Endothelial cell of umbilical vein (primary cell): ENCODE data around the gene WSB2. TPM values are rescaled to one million over a fixed set of nuclear protein-coding genes. Genes with fewer than 3 reads are reported as not detected.

Source experiments
- BruUV-seq: library from RNA; stranded (reverse); fragments of 400-500 nt; replicated peaks from 2 replicates; lab custom pipeline; 2021; lab: Mats Ljungman, UMichigan
- CTCF ChIA-PET: fragments of 300-600, 350-600 bp; sonication (Branson Sonifier 250); formaldehyde crosslinking; loops from one replicate; lab custom pipeline; 2021; ENCODE audit warnings: antibody characterized with exemption, inconsistent platforms; lab: Charles Lee
- POLR2A ChIA-PET: fragments of 300-600, 350-600 bp; sonication (Branson Sonifier 250); formaldehyde crosslinking; loops from one replicate; lab custom pipeline; 2021; ENCODE audit warnings: antibody characterized with exemption, inconsistent platforms; lab: Charles Lee
- DNase-seq: peaks from one replicate; pipeline ENCODE4 v3.0.0-alpha.2; 2011; ENCODE audit warnings: low read depth, low spot score
- FAIRE-seq: peaks from 2 replicates; lab custom pipeline; 2011; peaks lifted over from hg19 to GRCh38; lab: Jason Lieb, UNC
- H2AFZ ChIP-seq: 2 replicates; pipeline ENCODE4 v1.6.0; 2012; ENCODE audit warnings: low read depth, low read length, control low read depth, inconsistent platforms
- H3K27ac ChIP-seq: 2 replicates; pipeline ENCODE4 v1.5.1; 2011; ENCODE audit warnings: low read depth, mild to moderate bottlenecking, control low read depth, low read length, moderate library complexity; ENCODE audit not compliant: insufficient read depth
- H3K27me3 ChIP-seq, 2 experiments: 2 replicates each; pipeline versions ENCODE4 v1.6.0 to v1.6.1; 2011; ENCODE audit warnings: low read length in 2 of 2, mixed read lengths in 1 of 2; ENCODE audit not compliant: control insufficient read depth in 2 of 2, insufficient read depth in 2 of 2
- H3K36me3 ChIP-seq, 2 experiments: 2 replicates in 1 of 2; 3 replicates in 1 of 2; pipeline ENCODE4 v1.5.1; 2011; ENCODE audit warnings: low read length in 2 of 2, mild to moderate bottlenecking in 1 of 2, moderate library complexity in 1 of 2; ENCODE audit not compliant: control insufficient read depth in 2 of 2, insufficient read depth in 2 of 2; ENCODE audit errors: extremely low read depth in 1 of 2
- H3K4me1 ChIP-seq: 3 replicates; pipeline ENCODE4 v1.5.1; 2011; ENCODE audit warnings: mild to moderate bottlenecking, low read length; ENCODE audit not compliant: control insufficient read depth, insufficient read depth; ENCODE audit errors: extremely low read depth
- H3K4me2 ChIP-seq: 2 replicates; pipeline ENCODE4 v1.6.1; 2011; ENCODE audit warnings: low read length, control low read depth, mixed read lengths; ENCODE audit not compliant: insufficient read depth
- H3K4me3 ChIP-seq, 3 experiments: fragments of 200-600 bp in 1 of 3; sonication (generic), shearing (Covaris generic) in 1 of 3; replicated peaks in 1 of 3; 2 replicates each; pipeline ENCODE4 v1.5.1; 2011 to 2016; ENCODE audit warnings: control low read depth in 3 of 3, low read length in 3 of 3, mild to moderate bottlenecking in 2 of 3, inconsistent platforms in 1 of 3, low read depth in 1 of 3, moderate library complexity in 1 of 3; ENCODE audit not compliant: insufficient read depth in 1 of 3
- H3K79me2 ChIP-seq: 2 replicates; pipeline ENCODE4 v1.6.0; 2012; ENCODE audit warnings: low read length, inconsistent platforms; ENCODE audit not compliant: control insufficient read depth, insufficient read depth
- H3K9ac ChIP-seq: replicated peaks from 2 replicates; pipeline ENCODE3; 2011; ENCODE audit warnings: low read length, control low read depth; ENCODE audit not compliant: insufficient read depth; ENCODE audit errors: extremely low read depth
- H3K9me1 ChIP-seq: replicated peaks from 3 replicates; pipeline ENCODE4 v1.6.0; 2011; ENCODE audit warnings: mild to moderate bottlenecking, low read length; ENCODE audit not compliant: control insufficient read depth, insufficient read depth; ENCODE audit errors: extremely low read depth
- H3K9me3 ChIP-seq: replicated peaks from 2 replicates; pipeline ENCODE4 v1.5.1; 2012; ENCODE audit warnings: low read length, inconsistent platforms; ENCODE audit not compliant: control insufficient read depth, insufficient read depth
- H4K20me1 ChIP-seq: replicated peaks from 2 replicates; pipeline ENCODE3; 2011; ENCODE audit warnings: mild to moderate bottlenecking, low read length; ENCODE audit not compliant: control insufficient read depth, insufficient read depth; ENCODE audit errors: extremely low read depth
- EZH2 ChIP-seq: IDR thresholded peaks from 2 replicates; pipeline ENCODE4 v1.6.1; 2012; ENCODE audit warnings: borderline replicate concordance, low read depth, mild to moderate bottlenecking, moderate library complexity, low read length, inconsistent platforms; ENCODE audit not compliant: severe bottlenecking
- FOS ChIP-seq: IDR thresholded peaks from 2 replicates; pipeline ENCODE4 v1.6.1; 2011; ENCODE audit warnings: mild to moderate bottlenecking, low read length, moderate library complexity, borderline replicate concordance; ENCODE audit not compliant: insufficient read depth
- GATA2 ChIP-seq: IDR thresholded peaks from 2 replicates; pipeline ENCODE4 v1.7.0; 2011; ENCODE audit warnings: low read depth, mild to moderate bottlenecking, moderate library complexity, mixed read lengths, low read length; ENCODE audit not compliant: insufficient read length, insufficient read depth
- JUN ChIP-seq: IDR thresholded peaks from 2 replicates; pipeline ENCODE4 v1.6.1; 2011; ENCODE audit warnings: borderline replicate concordance, low read depth; ENCODE audit not compliant: insufficient read length, insufficient read depth
- MAX ChIP-seq: IDR thresholded peaks from 2 replicates; pipeline ENCODE4 v1.6.1; 2011; ENCODE audit not compliant: insufficient read depth, insufficient read length
- MYC ChIP-seq: IDR thresholded peaks from one replicate; pipeline ENCODE4 v1.6.1; 2011; ENCODE audit warnings: mild to moderate bottlenecking, low read depth, low read length
- POLR2A ChIP-seq: IDR thresholded peaks from 2 replicates; pipeline ENCODE4 v1.6.1; 2012; ENCODE audit warnings: low read depth, mild to moderate bottlenecking, control low read depth, low read length
- POLR2AphosphoS5 ChIP-seq: IDR thresholded peaks from 2 replicates; pipeline ENCODE4 v1.6.1; 2012; ENCODE audit warnings: low read depth, mild to moderate bottlenecking, control low read depth, low read length, moderate library complexity; ENCODE audit not compliant: insufficient read depth
- dilution Hi-C: fragments of 300-500 bp; cut with MboI; formaldehyde crosslinking; loops from one replicate; pipeline ENCODE4 v1.15.0; 2019; ENCODE audit warnings: low sequenced_read_pairs; ENCODE audit not compliant: extremely low pct_ligation_motif_present
- intact Hi-C: fragments of 100-400 bp; cut with micrococcal nuclease; formaldehyde crosslinking; loops from one replicate; pipeline ENCODE4 v1.10.0; 2022
- polyA plus RNA-seq, 4 experiments: library from polyadenylated mRNA; depleted of rRNA in 3 of 4; stranded (reverse) in 3 of 4; unstranded in 1 of 4; fragments of >200 nt; gene quantifications; 2 replicates each; pipeline versions ENCODE4 v1.2.1 to v1.2.3, GENCODE V29; 2011 to 2012; ENCODE audit warnings: missing spikeins in 1 of 4
- total RNA-seq: library from RNA; stranded (reverse); gene quantifications from 2 replicates; pipeline ENCODE4 v1.2.3, GENCODE V29; 2021
- TF ChIP-seq, protein P1 (sequence below), 2 donors: IDR thresholded peaks; 1 replicate in 1 of 2; 2 replicates in 1 of 2; pipeline ENCODE4 v1.5.1; 2011; ENCODE audit warnings: low read length in 2 of 2, mild to moderate bottlenecking in 2 of 2, moderate library complexity in 2 of 2, control low read depth in 1 of 2, inconsistent platforms in 1 of 2, low read depth in 1 of 2; ENCODE audit not compliant: insufficient read depth in 1 of 2; ENCODE audit errors: extremely low read depth in 1 of 2

Gene WSB2
- total and polyA plus RNA-seq, 2 donors (not counting 3 experiments of a cell fraction or from before 2014, with no cell fraction given) = 73.6 to 107 TPM

DNA sequence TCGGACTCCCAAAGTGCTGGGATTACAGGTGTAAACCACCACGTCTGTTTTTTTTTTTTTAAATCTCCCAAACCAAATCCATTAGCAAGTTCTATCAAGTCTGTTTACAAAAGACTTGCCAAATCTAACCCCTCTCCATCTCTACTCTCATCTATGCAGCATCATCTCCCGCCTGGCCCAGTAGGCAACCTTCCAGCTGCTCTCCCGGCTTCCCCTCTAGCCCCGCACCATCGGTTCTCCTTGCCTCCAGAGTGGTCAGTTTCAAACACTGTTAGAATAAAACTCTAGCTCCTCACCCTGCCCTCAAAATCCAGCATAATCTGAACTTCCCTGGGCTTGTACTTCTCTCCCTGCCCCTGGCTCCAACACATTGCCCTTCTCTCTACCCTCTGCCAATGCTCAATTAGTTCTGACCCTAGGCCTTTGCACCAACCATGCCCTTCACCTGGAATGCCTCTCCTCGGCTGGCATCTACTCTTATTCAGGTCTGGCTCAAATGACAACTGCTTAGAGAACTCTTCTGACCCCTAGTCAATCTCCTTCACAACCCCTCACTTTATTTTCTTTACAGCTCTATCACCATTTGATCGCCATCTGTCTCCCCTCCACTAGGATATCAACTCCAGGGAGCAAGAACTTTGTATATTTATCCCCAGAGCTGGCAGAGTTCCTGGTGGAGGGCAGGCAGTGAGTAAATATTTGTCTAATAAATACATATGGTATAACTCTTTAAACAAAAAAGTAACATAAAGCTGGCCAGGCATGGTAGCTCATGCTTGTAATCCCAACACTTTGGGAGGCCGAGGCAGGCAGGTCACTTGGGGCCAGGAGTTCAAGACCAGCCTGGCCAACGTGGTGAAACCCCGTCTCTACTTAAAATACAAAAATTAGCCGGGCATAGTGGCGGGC is 4.9 kb downstream of the WSB2 start:
- Histone ChIP-seq H3K79me2 (peaks cover 25% of the 10 kb centered on the region), H3K9ac (no peak overlapping the region), H2AFZ (no peak overlapping the region), H4K20me1 (no peaks in the 10 kb centered on the region), H3K9me3 (no peaks in the 10 kb centered on the region), H3K4me2 (no peak overlapping the region), H3K36me3 (peaks cover 0 to 3% of the 10 kb centered on the region in 2 experiments), H3K4me3 (no peak overlapping the region), H3K27me3 (no peaks in the 10 kb centered on the region), H3K27ac (no peak overlapping the region), H3K4me1 (peaks cover 36% of the 10 kb centered on the region), H3K9me1 (no peaks in the 10 kb centered on the region)
- no peak for FAIRE-seq
- POLR2A ChIA-PET = no interaction called here
- CTCF ChIA-PET = interaction anchor here (1.1 to 2.2 kb wide), 8 partner anchors 8 to 468 kb away, joined by 3 to 14 read pairs (median 3); no protein-coding TSS in a partner anchor
- intact Hi-C loops (loop anchor here (2.0 kb wide), 2 partner anchors 181 to 317 kb away; partner anchors contain the start of gene TAOK3), dilution Hi-C loops (no loop called here)
- no peak for DNase-seq
- TF ChIP-seq EZH2 (no peak), MAX (no peak), GATA2 (no peak), POLR2A (no peak), MYC (no peak), FOS (no peak), POLR2AphosphoS5 (no peak), JUN (no peak)
- TF ChIP-seq, protein P1, sequence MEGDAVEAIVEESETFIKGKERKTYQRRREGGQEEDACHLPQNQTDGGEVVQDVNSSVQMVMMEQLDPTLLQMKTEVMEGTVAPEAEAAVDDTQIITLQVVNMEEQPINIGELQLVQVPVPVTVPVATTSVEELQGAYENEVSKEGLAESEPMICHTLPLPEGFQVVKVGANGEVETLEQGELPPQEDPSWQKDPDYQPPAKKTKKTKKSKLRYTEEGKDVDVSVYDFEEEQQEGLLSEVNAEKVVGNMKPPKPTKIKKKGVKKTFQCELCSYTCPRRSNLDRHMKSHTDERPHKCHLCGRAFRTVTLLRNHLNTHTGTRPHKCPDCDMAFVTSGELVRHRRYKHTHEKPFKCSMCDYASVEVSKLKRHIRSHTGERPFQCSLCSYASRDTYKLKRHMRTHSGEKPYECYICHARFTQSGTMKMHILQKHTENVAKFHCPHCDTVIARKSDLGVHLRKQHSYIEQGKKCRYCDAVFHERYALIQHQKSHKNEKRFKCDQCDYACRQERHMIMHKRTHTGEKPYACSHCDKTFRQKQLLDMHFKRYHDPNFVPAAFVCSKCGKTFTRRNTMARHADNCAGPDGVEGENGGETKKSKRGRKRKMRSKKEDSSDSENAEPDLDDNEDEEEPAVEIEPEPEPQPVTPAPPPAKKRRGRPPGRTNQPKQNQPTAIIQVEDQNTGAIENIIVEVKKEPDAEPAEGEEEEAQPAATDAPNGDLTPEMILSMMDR (IDR thresholded peaks at IDR 0.05; ENCODE audit: extremely low read depth in 1 of 2, insufficient read depth in 1 of 2, low read depth in 1 of 2, low read length in 2 of 2) = no peak
- BruUV-seq = no TSS peak
